GM18867 (cell line): Measurements from ENCODE around the gene MARCKSL1.
"Not testable (repeated sequence)": the region's sequence is repeated elsewhere in the genome, so short reads cannot be mapped to it uniquely, and the experiment has no call there.

Experiments used
- ATAC-seq: cut with Tn5 transposase; IDR thresholded peaks from one replicate; pipeline ENCODE4 v1.9.1; 2021; ENCODE audit warnings: mild to moderate bottlenecking, moderate library complexity; ENCODE audit not compliant: unreplicated experiment

The MARCKSL1 gene

GRCh38 chr1:32291708-32292538 lies 44.1 kb downstream of the MARCKSL1 start, which contains the start of gene HDAC1:
Gene HDAC1 (plus strand): TSS chr1:32292083. CDS start chr1:32292170, 87 bp downstream.
- ATAC-seq, result peak; percentile 97

GRCh38 chr1:32291145-32291707 lies 44.8 kb downstream of the MARCKSL1 start:
- no peak for ATAC-seq

- no peak for ATAC-seq
Observed at GRCh38 chr1:32289256-32289655, 46.8 kb downstream of the MARCKSL1 start.

- no peak for ATAC-seq
Observed at GRCh38 chr1:32286763-32287162, 49.3 kb downstream of the MARCKSL1 start.

GRCh38 chr1:32285658-32286057 lies 50.4 kb downstream of the MARCKSL1 start:
- ATAC-seq, result no peak

DNA sequence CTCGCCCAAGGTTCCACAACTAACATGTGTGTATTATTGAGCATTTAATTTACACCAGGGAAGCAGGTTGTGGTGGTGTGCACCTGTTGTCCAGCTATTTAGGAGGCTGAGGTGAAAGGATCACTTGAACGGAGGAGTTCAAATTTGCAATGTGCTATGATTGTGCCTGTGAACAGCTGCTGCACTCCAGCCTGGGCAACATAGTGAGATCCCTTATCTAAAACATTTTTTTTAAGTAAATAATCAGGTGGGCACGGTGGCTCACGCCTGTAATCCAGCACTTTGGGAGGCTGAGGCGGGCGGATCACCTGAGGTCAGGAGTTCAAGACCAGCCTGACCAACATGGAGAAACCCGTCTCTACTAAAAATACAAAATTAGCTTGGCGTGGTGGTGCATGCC lies 51.3 kb downstream of the MARCKSL1 start:
- not testable (repeated sequence) for ATAC-seq
